Right hindlimb (tissue), 1 donor: ENCODE data around the gene GNAI2.
"Not testable (repeated sequence)": the region's sequence is repeated elsewhere in the genome, so short reads cannot be mapped to it uniquely, and the experiment has no call there.

ENCODE experiments used
- DNase-seq: peaks from one replicate; pipeline ENCODE4 v3.0.0-alpha.2; 2018

GNAI2 gene

GRCh38 chr3:50205413-50206276, 30.4 kb upstream of the GNAI2 start:
- DNase-seq, result no peak

GRCh38 chr3:50207359-50208042, 28.5 kb upstream of the GNAI2 start:
- DNase-seq, result no peak

- no peak for DNase-seq
Measured at GRCh38 chr3:50208677-50209344, 27.2 kb upstream of the GNAI2 start.

- no peak for DNase-seq
Measured at GRCh38 chr3:50210176-50210509, 25.9 kb upstream of the GNAI2 start.

GRCh38 chr3:50210510-50211367, 25.3 kb upstream of the GNAI2 start:
- DNase-seq, result no peak

- DNase-seq, result not testable (repeated sequence)
Measured at GRCh38 chr3:50211368-50211717, 24.7 kb upstream of the GNAI2 start.

- DNase-seq, result no peak
Measured at GRCh38 chr3:50211930-50212329, 24.1 kb upstream of the GNAI2 start.

- no peak for DNase-seq
Measured at GRCh38 chr3:50212502-50212901, 23.5 kb upstream of the GNAI2 start.

GRCh38 chr3:50212971-50213370, 23.0 kb upstream of the GNAI2 start:
- no peak for DNase-seq

- DNase-seq, result no peak
Measured at GRCh38 chr3:50213373-50213772, 22.6 kb upstream of the GNAI2 start.

GRCh38 chr3:50214824-50215223, 21.2 kb upstream of the GNAI2 start:
- no peak for DNase-seq

GRCh38 chr3:50215529-50215928, 20.5 kb upstream of the GNAI2 start:
- no peak for DNase-seq

GRCh38 chr3:50217681-50218080, 18.3 kb upstream of the GNAI2 start:
- no peak for DNase-seq

- no peak for DNase-seq
Measured at GRCh38 chr3:50218448-50218847, 17.6 kb upstream of the GNAI2 start.

- no peak for DNase-seq
Measured at GRCh38 chr3:50219285-50219684, 16.7 kb upstream of the GNAI2 start.

- DNase-seq, result no peak
Measured at GRCh38 chr3:50220109-50220508, 15.9 kb upstream of the GNAI2 start.

GRCh38 chr3:50221051-50221410, 15.0 kb upstream of the GNAI2 start:
- DNase-seq, result no peak

GRCh38 chr3:50221411-50222168, 14.4 kb upstream of the GNAI2 start:
- DNase-seq, result no peak

GRCh38 chr3:50222169-50222528, 13.9 kb upstream of the GNAI2 start:
- DNase-seq, result no peak

- no peak for DNase-seq
Measured at GRCh38 chr3:50224639-50225038, 11.4 kb upstream of the GNAI2 start.

GRCh38 chr3:50226888-50227389, 9.1 kb upstream of the GNAI2 start:
- DNase-seq, result no peak
